Measurements from ENCODE around the gene LSMEM2. TPM values are rescaled to one million over a fixed set of nuclear protein-coding genes. Genes with fewer than 3 reads are reported as not detected.

LSMEM2 gene
- total and polyA plus RNA-seq, 2 of the 8 experiments (the other 6 are each of a cell fraction or from before 2014, with no cell fraction given): 0.58 to 0.68 TPM

GRCh38 chr3:50292159-50293078 lies 13.5 kb downstream of the LSMEM2 start, which contains the start of gene IFRD2 (continued):
- TF ChIP-seq EGR1 (IDR thresholded peaks at IDR 0.05; ENCODE audit: borderline replicate concordance, low read depth, low read length) (no peak), TEAD4 (IDR thresholded peaks at IDR 0.05; ENCODE audit: low read depth, low read length) (peak; percentile 38), EZH2 (IDR thresholded peaks at IDR 0.05; ENCODE audit: low read depth, low read length, severe bottlenecking) (no peak), SP4 (IDR thresholded peaks at IDR 0.05; ENCODE audit: low read length) (no peak), GTF2F1 (IDR thresholded peaks at IDR 0.05; ENCODE audit: borderline replicate concordance, low read depth, low read length) (no peak), POLR2AphosphoS5 (IDR thresholded peaks at IDR 0.05; ENCODE audit: low read depth, low read length) (peak; percentile 73; the same call in 1 of the 2 replicates), CHD7 (IDR thresholded peaks at IDR 0.05; ENCODE audit: insufficient replicate concordance, low read length) (no peak), JUND (IDR thresholded peaks at IDR 0.05; ENCODE audit: low read length) (no peak), SUZ12 (IDR thresholded peaks at IDR 0.05; ENCODE audit: low read length) (no peak), BCL11A (IDR thresholded peaks at IDR 0.05; ENCODE audit: low read depth in 2 of 2, low read length in 2 of 2) (no peak)
